ENCODE data around the gene CHRNG.

- no peak for TF ChIP-seq CTCF (IDR thresholded peaks at IDR 0.05)
- TF ChIP-seq POLR2A (IDR thresholded peaks at IDR 0.05): no peak
These were observed 8.5 kb downstream of the CHRNG start for GRCh38 chr2:232547991-232548390.

All from ovary (tissue), 3 donors.